ENCODE data around the gene CLC. TPM values are rescaled to one million over a fixed set of nuclear protein-coding genes. Genes with fewer than 3 reads are reported as not detected.

The CLC gene
- total and polyA plus RNA-seq, 2 experiments from 2014 or later: not detected

- DNase-seq: no peak
- WGBS, 2 experiments (ENCODE audit: low coverage in 1 of 2, low lambda C conversion rate in 2 of 2, missing lambda C conversion rate in 2 of 2): 3 to 17% methylated on average over 4 of the region's 4 CpGs
- Histone ChIP-seq H2AFZ (no peak overlapping the region), H3K9ac (no peak overlapping the region), H3K27ac (no peak overlapping the region), H3F3A (ENCODE audit: insufficient read depth) (no peaks in the 10 kb centered on the region), H3K79me2 (ENCODE audit: insufficient read depth) (no peaks in the 10 kb centered on the region), H3K9me3 (ENCODE audit: low read depth) (no peaks in the 10 kb centered on the region), H3K9me2 (ENCODE audit: insufficient read depth) (no peaks in the 10 kb centered on the region), H3K36me3 (ENCODE audit: low read depth) (no peaks in the 10 kb centered on the region), H3K4me1 (ENCODE audit: insufficient read depth) (no peaks in the 10 kb centered on the region), H3K27me3 (replicated peaks; ENCODE audit: insufficient read depth) (peaks cover 3% of the 10 kb centered on the region; the same call in 1 of the 2 replicates), H3K4me3 (no peak overlapping the region), H3K4me2 (ENCODE audit: unreplicated experiment) (no peak overlapping the region), H4K20me1 (ENCODE audit: insufficient read depth) (no peaks in the 10 kb centered on the region)
- in situ Hi-C loops (cut with MboI): no loop called here
- TF ChIP-seq EZH2 (IDR thresholded peaks at IDR 0.05; ENCODE audit: insufficient read depth, poor library complexity, severe bottlenecking) (no peak), EZH2phosphoT487 (IDR thresholded peaks at IDR 0.05; ENCODE audit: insufficient read depth, low read depth) (no peak)
These were observed 9.2 kb upstream of the CLC start for GRCh38 chr19:39746836-39747529.

- DNase-seq: no peak
- Histone ChIP-seq H3K36me3 (ENCODE audit: low read depth) (no peaks in the 10 kb centered on the region), H3F3A (ENCODE audit: insufficient read depth) (no peaks in the 10 kb centered on the region), H4K20me1 (ENCODE audit: insufficient read depth) (no peaks in the 10 kb centered on the region), H3K4me1 (ENCODE audit: insufficient read depth) (no peaks in the 10 kb centered on the region), H3K79me2 (ENCODE audit: insufficient read depth) (no peaks in the 10 kb centered on the region), H3K9me2 (ENCODE audit: insufficient read depth) (no peaks in the 10 kb centered on the region), H2AFZ (no peak overlapping the region), H3K27me3 (replicated peaks; ENCODE audit: insufficient read depth) (peaks cover 3% of the 10 kb centered on the region; the same call in 1 of the 2 replicates), H3K4me2 (ENCODE audit: unreplicated experiment) (no peak overlapping the region), H3K4me3 (no peak overlapping the region), H3K27ac (no peak overlapping the region), H3K9me3 (ENCODE audit: low read depth) (no peaks in the 10 kb centered on the region), H3K9ac (no peak overlapping the region)
- WGBS, 2 experiments (ENCODE audit: low coverage in 1 of 2, low lambda C conversion rate in 2 of 2, missing lambda C conversion rate in 2 of 2): 11 to 13% methylated on average over 3 of the region's 3 CpGs
- TF ChIP-seq EZH2 (IDR thresholded peaks at IDR 0.05; ENCODE audit: insufficient read depth, poor library complexity, severe bottlenecking) (no peak), EZH2phosphoT487 (IDR thresholded peaks at IDR 0.05; ENCODE audit: insufficient read depth, low read depth) (no peak)
- in situ Hi-C loops (cut with MboI): no loop called here
These were observed 7.8 kb upstream of the CLC start for GRCh38 chr19:39745643-39746042.

- Histone ChIP-seq H3K27ac (no peak overlapping the region), H3K4me3 (no peak overlapping the region), H3K9me2 (ENCODE audit: insufficient read depth) (no peaks in the 10 kb centered on the region), H3F3A (ENCODE audit: insufficient read depth) (no peaks in the 10 kb centered on the region), H3K36me3 (ENCODE audit: low read depth) (no peaks in the 10 kb centered on the region), H3K79me2 (ENCODE audit: insufficient read depth) (no peaks in the 10 kb centered on the region), H3K9ac (no peak overlapping the region), H3K4me1 (ENCODE audit: insufficient read depth) (no peaks in the 10 kb centered on the region), H3K9me3 (ENCODE audit: low read depth) (no peaks in the 10 kb centered on the region), H3K4me2 (ENCODE audit: unreplicated experiment) (no peak overlapping the region), H3K27me3 (replicated peaks; ENCODE audit: insufficient read depth) (no peaks in the 10 kb centered on the region), H4K20me1 (ENCODE audit: insufficient read depth) (no peaks in the 10 kb centered on the region), H2AFZ (no peak overlapping the region)
- WGBS, 2 experiments (ENCODE audit: low coverage in 1 of 2, low lambda C conversion rate in 2 of 2, missing lambda C conversion rate in 2 of 2): 37 to 64% methylated on average over 1 of the region's 1 CpG
- in situ Hi-C loops (cut with MboI): no loop called here
- TF ChIP-seq EZH2 (IDR thresholded peaks at IDR 0.05; ENCODE audit: insufficient read depth, poor library complexity, severe bottlenecking): no peak
- no peak for TF ChIP-seq EZH2phosphoT487 (IDR thresholded peaks at IDR 0.05; ENCODE audit: insufficient read depth, low read depth)
- no peak for DNase-seq
These were observed 2.6 kb upstream of the CLC start for GRCh38 chr19:39740395-39740794.

GRCh38 chr19:39738814-39739213 is 985 bp upstream of the CLC start:
- no peaks in the 10 kb centered on the region for H3K4me1 ChIP-seq (ENCODE audit: insufficient read depth)
- no peaks in the 10 kb centered on the region for H3K9me2 ChIP-seq (ENCODE audit: insufficient read depth)
- H4K20me1 ChIP-seq (ENCODE audit: insufficient read depth): no peaks in the 10 kb centered on the region
- H2AFZ ChIP-seq: no peak overlapping the region
- no peaks in the 10 kb centered on the region for H3K79me2 ChIP-seq (ENCODE audit: insufficient read depth)
- in situ Hi-C loops (cut with MboI): no loop called here
- no peaks in the 10 kb centered on the region for H3F3A ChIP-seq (ENCODE audit: insufficient read depth)
- no peak overlapping the region for H3K4me3 ChIP-seq
- WGBS, 2 experiments (ENCODE audit: low coverage in 1 of 2, low lambda C conversion rate in 2 of 2, missing lambda C conversion rate in 2 of 2): 13% methylated on average over 3 of the region's 3 CpGs
- H3K9me3 ChIP-seq (ENCODE audit: low read depth): no peaks in the 10 kb centered on the region
- DNase-seq: no peak
- no peak overlapping the region for H3K9ac ChIP-seq
- no peak for TF ChIP-seq EZH2phosphoT487 (IDR thresholded peaks at IDR 0.05; ENCODE audit: insufficient read depth, low read depth)
- TF ChIP-seq EZH2 (IDR thresholded peaks at IDR 0.05; ENCODE audit: insufficient read depth, poor library complexity, severe bottlenecking): no peak
- H3K27me3 ChIP-seq (replicated peaks; ENCODE audit: insufficient read depth): no peaks in the 10 kb centered on the region
- no peak overlapping the region for H3K27ac ChIP-seq
- H3K4me2 ChIP-seq (ENCODE audit: unreplicated experiment): no peak overlapping the region
- H3K36me3 ChIP-seq (ENCODE audit: low read depth): no peaks in the 10 kb centered on the region
